Pancreas (tissue), 10 donors: Measurements from ENCODE around the gene NMRK1. TPM values are rescaled to one million over a fixed set of nuclear protein-coding genes. Genes with fewer than 3 reads are reported as not detected.
A peak's percentile ranks its signal among the peaks of the same experiment; 100 is the strongest.

Experiments used
- ATAC-seq, 4 donors: fragments of 200-7000 bp; cut with Tn5 transposase; one replicate each; pipeline versions ENCODE4 v1.8.0 to v1.9.1; 2020; ENCODE audit warnings: mild to moderate bottlenecking in 4 of 4, moderate library complexity in 4 of 4
- DNase-seq, 6 donors: peaks; one replicate each; pipeline ENCODE4 v3.0.0-alpha.2; 2020
- FAIRE-seq: peaks from 2 replicates; lab custom pipeline; 2012; peaks lifted over from hg19 to GRCh38; lab: Jason Lieb, UNC
- H3K27ac ChIP-seq, 4 donors: fragments of 200-600 bp; sonication (generic); 1 replicate in 3 of 4; 2 replicates in 1 of 4; pipeline versions ENCODE4 v1.5.0 to v1.8.0; 2020
- H3K27me3 ChIP-seq, 4 donors: fragments of 200-600 bp; one replicate each; pipeline ENCODE4 v1.8.0; 2021
- H3K36me3 ChIP-seq, 3 donors: fragments of 200-600 bp; sonication (generic) in 1 of 3; one replicate each; pipeline versions ENCODE4 v1.5.0 to v1.8.0; 2020 to 2021
- H3K4me1 ChIP-seq, 3 donors: fragments of 200-600 bp; one replicate each; pipeline ENCODE4 v1.8.0; 2021
- H3K4me3 ChIP-seq, 4 donors: fragments of 200-600 bp; sonication (generic) in 2 of 4; one replicate each; pipeline versions ENCODE4 v1.5.0 to v1.8.0; 2020 to 2021
- H3K9me3 ChIP-seq, 4 donors: fragments of 200-600 bp; one replicate each; pipeline ENCODE4 v1.8.0; 2021
- CTCF ChIP-seq, 4 donors: fragments of 200-600 bp; sonication (generic) in 3 of 4; IDR thresholded peaks; one replicate each; pipeline versions ENCODE4 v1.5.0 to v1.8.0; 2021; ENCODE audit warnings: antibody characterized with exemption in 4 of 4
- WGBS, 2 donors: extraction: QIAGEN DNeasy Blood & Tissue Kit; methylation state at CpG; one replicate each; pipeline ENCODE4 v1.1.7; 2013; 5-methylcytosine and 5-hydroxymethylcytosine counted together
- intact Hi-C, 3 donors: fragments of 100-400 bp; cut with DNase I; formaldehyde crosslinking; loops; one replicate each; pipeline versions ENCODE4 v1.11.1 to v1.14.2; 2022
- polyA plus RNA-seq, 2 donors: library from polyadenylated mRNA; stranded (reverse); fragments of 200-250 nt; gene quantifications; one replicate each; pipeline ENCODE4 v1.2.3, GENCODE V29; 2013
- total RNA-seq, 6 donors: library from RNA; stranded (reverse); fragmentation: NEBNext Ultra II Directional in 4 of 6; extraction: Animal tissue kit (Norgen Biotek cat#: 25700) in 4 of 6; gene quantifications; one replicate each; pipeline versions ENCODE4 v1.2.1 to v1.2.4, GENCODE V29; 2021 to 2023
- donor health status: healthy with polysubstance abuse.
- donor health status: DM: no; HTN: no; CAD: no; lungs with moderate emphysema.
- donor health status: DM: no; HTN: no; CAD: no.
- donor health status: control.
- donor health status: control.
- donor health status: Bipolar disorder and iron deficiency.
- donor health status: DM: yes; HTN: yes; CAD: no.
- donor health status: DM: no; HTN: no; CAD: no.
- donor health status: DM: no; HTN: no; CAD: no.
- donor health status: DM: yes; HTN: yes; CAD: no.

NMRK1 gene
- total and polyA plus RNA-seq, 8 donors, result 16.8 to 76.1 (median 27.1) TPM

- Histone ChIP-seq H3K27me3 (no peaks in the 10 kb centered on the region), H3K36me3 (peaks cover 0 to 14% (median 0%) of the 10 kb centered on the region in 3 donors), H3K9me3 (no peaks in the 10 kb centered on the region), H3K4me1 (no peaks in the 10 kb centered on the region), H3K27ac (no peak overlapping the region), H3K4me3 (no peak overlapping the region)
- no peak for TF ChIP-seq CTCF (IDR thresholded peaks at IDR 0.05)
- ATAC-seq (no peak), DNase-seq (no peak), FAIRE-seq (no peak)
- intact Hi-C loops, result no loop called here
- WGBS, 2 donors, result 79 to 87% methylated on average over 2 of the region's 2 CpGs
These were observed 22.4 kb downstream of the NMRK1 start for GRCh38 chr9:75065510-75065909.

- no peak for TF ChIP-seq CTCF (IDR thresholded peaks at IDR 0.05)
These were observed 23.5 kb downstream of the NMRK1 start for GRCh38 chr9:75064307-75065025.

GRCh38 chr9:75063556-75064305 lies 24.2 kb downstream of the NMRK1 start:
- TF ChIP-seq CTCF (IDR thresholded peaks at IDR 0.05), result no peak
- Histone ChIP-seq H3K27me3 (no peaks in the 10 kb centered on the region), H3K27ac (no peak overlapping the region), H3K4me3 (no peak overlapping the region), H3K4me1 (no peaks in the 10 kb centered on the region), H3K9me3 (no peaks in the 10 kb centered on the region), H3K36me3 (peaks cover 0 to 14% (median 0%) of the 10 kb centered on the region in 3 donors)
- ATAC-seq, result no peak
- intact Hi-C loops, result no loop called here
- WGBS, 2 donors, result 67% methylated on average over 1 of the region's 1 CpG
- FAIRE-seq, result no peak
- no peak for DNase-seq

More at GRCh38 chr9:75064307-75065025, 23.5 kb downstream of the NMRK1 start:
- DNase-seq (no peak), ATAC-seq (peak in 2 of 4 donors; percentile 13 to 34), FAIRE-seq (no peak)
- Histone ChIP-seq H3K36me3 (peaks cover 0 to 14% (median 0%) of the 10 kb centered on the region in 3 donors), H3K4me1 (no peaks in the 10 kb centered on the region), H3K9me3 (no peaks in the 10 kb centered on the region), H3K27ac (no peak overlapping the region), H3K4me3 (no peak overlapping the region), H3K27me3 (no peaks in the 10 kb centered on the region)
- WGBS, 2 donors, result 87 to 96% methylated on average over 2 of the region's 2 CpGs
- intact Hi-C loops, result no loop called here

GRCh38 chr9:75061169-75061568 lies 26.8 kb downstream of the NMRK1 start:
- FAIRE-seq (no peak), ATAC-seq (no peak), DNase-seq (no peak)
- Histone ChIP-seq H3K4me1 (no peaks in the 10 kb centered on the region), H3K4me3 (no peak overlapping the region), H3K27me3 (no peaks in the 10 kb centered on the region), H3K36me3 (peaks cover 0 to 14% (median 0%) of the 10 kb centered on the region in 3 donors), H3K9me3 (no peaks in the 10 kb centered on the region), H3K27ac (no peak overlapping the region)
- WGBS, 2 donors, result 97 to 98% methylated on average over 2 of the region's 2 CpGs
- TF ChIP-seq CTCF (IDR thresholded peaks at IDR 0.05), result no peak
- intact Hi-C loops, result no loop called here
